Stomach (tissue), 19 donors: ENCODE measurements around the gene C10orf90. TPM values are rescaled to one million over a fixed set of nuclear protein-coding genes. Genes with fewer than 3 reads are reported as not detected.

Source experiments
- DNase-seq, 2 donors: peaks; one replicate each; pipeline versions ENCODE4 v3.0.0 to v3.0.0-alpha.2; 2013 to 2019
- H3K27ac ChIP-seq, 5 donors: fragments of 200-600 bp in 4 of 5; sonication (generic) in 4 of 5; one replicate each; pipeline ENCODE4 v1.5.1; 2013 to 2019; ENCODE audit warnings: mild to moderate bottlenecking in 1 of 5, moderate library complexity in 1 of 5
- H3K27me3 ChIP-seq, 3 donors: fragments of 200-600 bp; sonication (generic); one replicate each; pipeline ENCODE4 v1.5.1; 2017 to 2019; ENCODE audit warnings: mixed run types in 1 of 3
- H3K36me3 ChIP-seq, 4 donors: fragments of 200-600 bp; sonication (generic); 1 replicate in 3 of 4; 2 replicates in 1 of 4; pipeline ENCODE4 v1.5.1; 2016 to 2019
- H3K4me1 ChIP-seq, 4 donors: fragments of 200-600 bp; sonication (generic); one replicate each; pipeline ENCODE4 v1.5.1; 2016 to 2019
- H3K4me3 ChIP-seq, 4 donors: fragments of 200-600 bp; sonication (generic) in 3 of 4; one replicate each; pipeline ENCODE4 v1.5.1; 2016 to 2019; ENCODE audit warnings: mild to moderate bottlenecking in 1 of 4
- H3K9me3 ChIP-seq, 4 donors: fragments of 200-600 bp; sonication (generic); one replicate each; pipeline ENCODE4 v1.5.1; 2016 to 2019
- CTCF ChIP-seq, 7 experiments: fragments of 450-650 bp in 4 of 7; fragments of 200-600 bp in 3 of 7; sonication (generic) in 3 of 7; IDR thresholded peaks; one replicate each; pipeline ENCODE4 v1.5.1; 2016 to 2019; ENCODE audit warnings: antibody characterized with exemption in 7 of 7, control low read depth in 2 of 7, mild to moderate bottlenecking in 1 of 7
- EP300 ChIP-seq: sonication (generic); formaldehyde crosslinking; IDR thresholded peaks from one replicate; pipeline ENCODE4 v1.6.1; 2017; ENCODE audit warnings: antibody characterized with exemption
- POLR2A ChIP-seq, 4 donors: fragments of 450-650 bp; IDR thresholded peaks; one replicate each; pipeline ENCODE4 v1.6.1; 2016; ENCODE audit warnings: antibody characterized with exemption in 4 of 4, control low read depth in 2 of 4, mild to moderate bottlenecking in 1 of 4, moderate library complexity in 1 of 4
- POLR2AphosphoS5 ChIP-seq, 3 donors: sonication (generic); formaldehyde crosslinking; IDR thresholded peaks; one replicate each; pipeline ENCODE4 v1.6.1; 2016; ENCODE audit warnings: antibody characterized with exemption in 3 of 3
- WGBS, 5 donors: extraction: QIAGEN DNeasy Blood & Tissue Kit in 3 of 5; methylation state at CpG; one replicate each; pipeline versions ENCODE4 v1.1.5 to v1.1.7; 2013 to 2018; 5-methylcytosine and 5-hydroxymethylcytosine counted together
- intact Hi-C: fragments of 100-400 bp; cut with DNase I; formaldehyde crosslinking; loops from one replicate; pipeline ENCODE4 v1.15.1; 2023; ENCODE audit warnings: low total_unique reads
- long read RNA-seq, 10 donors: transcript quantifications; one replicate each; lab custom pipeline, GENCODE V29; 2026
- polyA plus RNA-seq, 3 donors: library from polyadenylated mRNA; stranded (reverse); fragments of 200-250 nt; gene quantifications; one replicate each; pipeline ENCODE4 v1.2.3, GENCODE V29; 2013
- total RNA-seq, 5 donors: library from RNA; depleted of rRNA; stranded (reverse); fragments of >200 nt; gene quantifications; one replicate each; pipeline versions ENCODE4 v1.1.0 to v1.2.3, GENCODE V29; 2014 to 2016
- donor health status: healthy with polysubstance abuse.
- donor health status: Bipolar disorder and iron deficiency.
- donor health status: healthy.

Gene C10orf90
- total RNA-seq, result not detected
- polyA plus RNA-seq, result not detected
- long read RNA-seq, donor 1, result 0 reads
- long read RNA-seq, donor 2, result 0 reads
- long read RNA-seq, donor 3, result 0 reads
- long read RNA-seq, donor 4, result 0 reads
- long read RNA-seq, donor 5, result 0 reads
- long read RNA-seq, donor 6, result 0 reads
- long read RNA-seq, donor 7, result 0 reads
- long read RNA-seq, donor 8, result 0 reads
- long read RNA-seq, donor 9, result 0 reads
- long read RNA-seq, donor 10, result 0 reads

GRCh38 chr10:126670056-126670894, at the start of gene C10orf90:
TSS of gene C10orf90 (minus strand) at chr10:126670693. CDS start at chr10:126670480, 213 bp downstream.
- no peak within 1 kb of the TSS for H3K27ac ChIP-seq
- no peaks in the 10 kb centered on the region for H3K27me3 ChIP-seq
- no peaks in the 10 kb centered on the region for H3K4me1 ChIP-seq
- H3K4me3 ChIP-seq, result no peak within 1 kb of the TSS
- no peak for TF ChIP-seq EP300
- no peak for TF ChIP-seq POLR2A (IDR thresholded peaks at IDR 0.05)
- no peak for TF ChIP-seq POLR2AphosphoS5 (IDR thresholded peaks at IDR 0.05)
- TF ChIP-seq CTCF (IDR thresholded peaks at IDR 0.05), result no peak
- no peak for DNase-seq
- H3K36me3 ChIP-seq, result no peaks in the 10 kb centered on the region
- H3K9me3 ChIP-seq, result no peaks in the 10 kb centered on the region
- intact Hi-C loops, result no loop called here
- WGBS, 5 donors, result 72 to 75% (median 73%) methylated on average over 12 of the region's 12 CpGs

- intact Hi-C loops, result no loop called here
- Histone ChIP-seq H3K4me1 (no peaks in the 10 kb centered on the region), H3K27me3 (no peaks in the 10 kb centered on the region), H3K36me3 (no peaks in the 10 kb centered on the region), H3K9me3 (peaks cover 0 to under 1% (median 0%) of the 10 kb centered on the region in 4 donors), H3K4me3 (no peak overlapping the region), H3K27ac (no peak overlapping the region)
- no peak for DNase-seq
- TF ChIP-seq POLR2AphosphoS5 (IDR thresholded peaks at IDR 0.05) (no peak), CTCF (IDR thresholded peaks at IDR 0.05) (no peak), POLR2A (IDR thresholded peaks at IDR 0.05) (no peak), EP300 (no peak)
- 73 to 100% (median 82%) methylated on average over 1 of the region's 1 CpG; no CpG with 5 or more reads in 1 of the 5 donors for WGBS, 5 donors
Measured at GRCh38 chr10:126716366-126716765, 45.9 kb upstream of the C10orf90 start.

- no peak overlapping the region for H3K27ac ChIP-seq
- DNase-seq, result no peak
- intact Hi-C loops, result no loop called here
- H3K27me3 ChIP-seq, result no peaks in the 10 kb centered on the region
- H3K9me3 ChIP-seq, result peaks cover 0 to 11% (median 2%) of the 10 kb centered on the region in 4 donors
- no peak for TF ChIP-seq POLR2AphosphoS5 (IDR thresholded peaks at IDR 0.05)
- no peak for TF ChIP-seq POLR2A (IDR thresholded peaks at IDR 0.05)
- TF ChIP-seq EP300, result no peak
- no peaks in the 10 kb centered on the region for H3K36me3 ChIP-seq
- H3K4me3 ChIP-seq, result no peak overlapping the region
- 73 to 86% (median 79%) methylated on average over 7 of the region's 7 CpGs for WGBS, 5 donors
- H3K4me1 ChIP-seq, result no peaks in the 10 kb centered on the region
Measured at GRCh38 chr10:126713594-126713993, 43.1 kb upstream of the C10orf90 start.

DNA sequence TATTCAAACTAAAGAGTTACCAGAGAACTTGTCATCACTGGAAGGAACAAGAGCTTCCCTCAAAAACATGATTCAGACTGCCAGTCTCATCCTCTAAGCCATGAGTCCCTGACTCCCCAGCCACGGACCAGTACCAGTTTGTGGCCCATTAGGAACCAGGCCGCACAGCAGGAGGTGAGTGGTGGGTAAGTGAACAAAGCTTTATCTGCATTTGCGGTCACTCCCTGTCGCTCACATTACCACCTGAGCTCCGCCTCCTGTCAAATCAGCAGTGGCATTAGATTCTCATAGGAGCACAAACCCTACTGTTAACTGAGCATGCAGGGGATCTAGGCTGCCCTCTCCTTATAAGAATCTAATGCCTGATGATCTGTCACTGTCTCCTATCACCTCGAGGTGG, 42.2 kb upstream of the C10orf90 start:
- peaks cover 0 to 11% (median 2%) of the 10 kb centered on the region in 4 donors for H3K9me3 ChIP-seq
- H3K4me1 ChIP-seq, result no peaks in the 10 kb centered on the region
- no peak overlapping the region for H3K27ac ChIP-seq
- no peaks in the 10 kb centered on the region for H3K27me3 ChIP-seq
- WGBS, 5 donors, result 67 to 78% (median 77%) methylated on average over 6 of the region's 6 CpGs
- no peak for DNase-seq
- no peak for TF ChIP-seq EP300
- H3K4me3 ChIP-seq, result no peak overlapping the region
- intact Hi-C loops, result no loop called here
- H3K36me3 ChIP-seq, result no peaks in the 10 kb centered on the region

GRCh38 chr10:126705951-126706565, 35.6 kb upstream of the C10orf90 start:
- DNase-seq, result no peak
- no peaks in the 10 kb centered on the region for H3K27me3 ChIP-seq

More at GRCh38 chr10:126705951-126706565, 35.6 kb upstream of the C10orf90 start:
- 51 to 77% (median 67%) methylated on average over 2 to 3 of the region's 3 CpGs for WGBS, 5 donors
- no peak for TF ChIP-seq POLR2AphosphoS5 (IDR thresholded peaks at IDR 0.05)
- TF ChIP-seq EP300, result no peak
- no peak for TF ChIP-seq POLR2A (IDR thresholded peaks at IDR 0.05)
- TF ChIP-seq CTCF (IDR thresholded peaks at IDR 0.05), result no peak
- Histone ChIP-seq H3K27ac (no peak overlapping the region), H3K9me3 (peaks cover 0 to 8% (median 2%) of the 10 kb centered on the region in 4 donors), H3K36me3 (no peaks in the 10 kb centered on the region), H3K4me1 (no peaks in the 10 kb centered on the region), H3K4me3 (no peak overlapping the region)
- intact Hi-C loops, result no loop called here
